Raji (cell line): ENCODE results near the gene MYBPH.

ENCODE experiments used
- POLR2A ChIP-seq: IDR thresholded peaks from 2 replicates; pipeline ENCODE4 v1.6.1; 2011; ENCODE audit warnings: low read depth, low read length, control low read depth; ENCODE audit not compliant: insufficient read depth

The MYBPH gene, protein sequence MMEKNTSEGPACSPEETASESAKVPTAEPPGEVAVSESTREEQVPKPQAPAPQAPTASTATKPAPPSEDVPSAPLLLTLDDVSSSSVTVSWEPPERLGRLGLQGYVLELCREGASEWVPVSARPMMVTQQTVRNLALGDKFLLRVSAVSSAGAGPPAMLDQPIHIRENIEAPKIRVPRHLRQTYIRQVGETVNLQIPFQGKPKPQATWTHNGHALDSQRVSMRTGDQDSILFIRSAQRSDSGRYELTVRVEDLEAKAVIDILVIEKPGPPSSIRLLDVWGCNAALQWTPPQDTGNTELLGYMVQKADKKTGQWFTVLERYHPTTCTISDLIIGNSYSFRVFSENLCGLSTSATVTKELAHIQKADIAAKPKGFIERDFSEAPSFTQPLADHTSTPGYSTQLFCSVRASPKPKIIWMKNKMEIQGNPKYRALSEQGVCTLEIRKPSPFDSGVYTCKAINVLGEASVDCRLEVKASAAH

DNA sequence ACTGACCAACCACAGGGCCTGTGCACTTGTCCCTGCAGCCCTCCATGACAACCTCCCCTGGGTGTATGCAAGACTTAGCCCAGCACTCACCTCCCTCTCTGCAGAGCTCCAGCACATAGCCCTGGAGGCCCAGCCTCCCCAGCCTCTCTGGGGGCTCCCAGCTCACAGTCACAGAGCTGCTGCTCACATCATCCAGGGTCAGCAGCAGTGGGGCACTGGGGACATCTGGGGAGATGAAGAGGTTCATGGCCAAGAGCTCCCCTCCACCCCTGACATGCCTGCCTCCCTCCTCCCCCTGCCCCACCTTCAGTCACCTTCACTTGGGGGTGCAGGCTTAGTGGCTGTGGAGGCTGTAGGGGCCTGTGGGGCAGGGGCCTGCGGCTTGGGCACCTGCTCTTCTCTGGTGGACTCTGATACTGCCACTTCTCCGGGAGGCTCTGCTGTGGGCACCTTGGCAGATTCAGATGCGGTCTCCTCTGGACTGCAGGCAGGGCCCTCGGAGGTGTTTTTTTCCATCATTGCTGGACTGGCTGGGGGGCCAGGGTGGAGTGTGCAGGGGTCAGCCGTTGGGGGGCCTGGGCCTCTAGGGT, at the start of gene MYBPH:
MYBPH (minus strand) TSS at position 590 of the 590 bp plus-strand sequence; CDS start at position 519, 71 bp downstream.
- no peak for TF ChIP-seq POLR2A

DNA sequence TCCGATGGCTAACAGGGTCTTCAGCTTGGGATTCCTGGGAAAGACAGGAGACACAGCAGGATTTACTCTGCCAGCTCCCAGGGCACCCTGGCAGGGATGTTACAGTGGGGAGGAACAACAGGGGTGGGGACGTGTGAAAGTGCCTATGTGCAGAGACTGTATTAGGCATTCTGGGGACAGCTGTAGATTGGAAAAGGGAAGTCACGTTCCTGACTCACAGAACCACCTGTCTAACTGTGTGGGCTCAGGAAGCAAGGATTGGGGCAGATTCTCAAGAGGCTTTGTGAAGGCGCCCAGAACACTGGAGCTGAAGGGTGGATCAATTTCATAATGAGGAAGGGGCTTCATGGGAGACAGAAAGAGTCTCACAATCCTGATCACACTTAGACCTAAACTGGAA, 49.4 kb upstream of the MYBPH start:
- TF ChIP-seq POLR2A, result no peak

GRCh38 chr1:203223012-203223775, 47.6 kb upstream of the MYBPH start:
- no peak for TF ChIP-seq POLR2A

GRCh38 chr1:203219934-203220333, 44.3 kb upstream of the MYBPH start:
- TF ChIP-seq POLR2A, result no peak

DNA sequence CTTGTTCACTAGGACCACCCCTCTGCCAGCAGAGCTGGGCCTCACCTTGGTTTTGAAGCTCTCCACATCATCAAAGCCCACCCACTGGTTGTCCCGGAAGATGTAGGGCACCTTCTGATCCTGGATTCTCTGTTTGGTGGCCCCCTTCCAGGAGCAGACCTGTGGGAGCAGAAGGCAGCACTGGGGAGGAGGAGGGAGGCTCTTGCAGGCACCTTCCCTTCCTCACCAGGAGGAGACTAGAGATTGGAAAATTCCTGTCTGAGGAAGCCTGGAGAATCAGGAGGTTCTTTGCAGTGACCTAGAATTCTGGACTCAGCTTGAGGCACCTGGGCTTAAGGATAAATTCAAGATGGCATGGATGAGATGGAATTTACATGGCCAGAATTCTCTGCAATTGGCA, 43.5 kb upstream of the MYBPH start:
- TF ChIP-seq POLR2A, result no peak

- TF ChIP-seq POLR2A, result no peak
Measured at GRCh38 chr1:203217668-203218067, 42.0 kb upstream of the MYBPH start.

DNA sequence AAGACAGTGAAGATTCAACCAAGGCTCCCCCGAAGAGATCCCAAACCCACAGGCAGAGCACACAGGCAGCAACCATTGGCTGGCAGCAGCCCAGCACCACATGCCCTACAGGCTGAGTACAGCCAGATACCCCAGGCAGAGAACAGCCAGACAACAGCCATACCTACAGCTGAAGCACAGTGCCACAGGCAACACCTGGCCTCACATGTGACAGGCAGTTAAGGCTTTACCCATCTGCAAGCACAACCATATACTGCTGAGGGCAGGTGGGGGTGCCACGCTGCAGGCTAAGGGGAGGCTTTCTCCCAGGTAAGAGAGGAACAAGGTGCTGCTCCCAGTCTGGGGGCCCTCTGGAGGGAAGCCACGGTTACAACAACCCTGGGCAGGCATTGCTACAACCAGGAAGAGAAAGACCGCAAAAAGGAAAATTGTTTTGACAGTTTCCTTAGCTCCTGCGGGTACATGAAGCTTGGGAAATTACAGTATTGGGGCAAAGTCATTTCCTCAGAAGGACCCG, 41.6 kb upstream of the MYBPH start:
- TF ChIP-seq POLR2A, result no peak

DNA sequence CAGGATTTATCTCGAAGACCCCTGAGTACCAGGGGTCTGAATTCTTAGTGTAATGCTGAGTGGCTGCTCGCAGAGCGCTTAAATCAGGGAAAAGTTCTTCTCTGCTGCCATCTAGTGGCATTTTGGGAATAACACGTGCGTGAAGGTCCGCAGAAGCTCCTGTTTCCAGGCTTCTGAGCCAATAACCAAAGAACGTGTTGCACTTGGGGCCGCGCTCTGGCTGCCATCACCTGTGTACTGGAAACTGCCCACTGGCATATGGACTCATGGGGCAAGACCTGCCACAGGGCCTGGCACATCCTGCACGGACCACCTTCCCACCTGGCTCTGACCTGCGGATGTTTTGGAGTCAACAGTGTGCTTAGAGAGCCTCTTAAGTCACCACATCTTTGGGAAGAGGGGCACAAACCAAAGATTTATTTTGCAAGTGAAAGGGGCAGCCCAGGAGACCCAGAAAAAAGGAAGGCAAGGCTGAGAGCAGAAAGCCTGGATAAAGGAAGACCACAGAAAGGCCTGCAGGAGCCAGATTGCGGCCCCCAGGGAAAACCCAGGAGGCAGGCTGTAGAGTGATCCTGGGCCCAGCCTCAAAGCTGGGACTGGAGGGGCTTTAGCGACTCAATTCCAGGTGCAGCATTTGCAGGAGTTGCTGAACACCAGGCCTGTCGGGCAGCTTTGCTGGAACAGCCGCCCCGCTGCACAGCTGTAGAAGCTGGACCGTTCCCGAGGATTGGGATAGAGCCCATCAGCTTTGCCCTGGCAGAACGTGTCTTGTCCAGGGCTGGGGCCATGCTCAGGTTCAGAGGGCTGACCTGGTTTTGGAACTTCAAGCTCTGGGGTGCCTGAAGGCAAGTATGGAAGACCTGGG, 40.9 kb upstream of the MYBPH start:
- no peak for TF ChIP-seq POLR2A

GRCh38 chr1:203215573-203215972, 39.9 kb upstream of the MYBPH start:
- TF ChIP-seq POLR2A, result no peak

GRCh38 chr1:203214871-203215270, 39.2 kb upstream of the MYBPH start:
- no peak for TF ChIP-seq POLR2A

- no peak for TF ChIP-seq POLR2A
Measured at GRCh38 chr1:203213126-203213525, 37.5 kb upstream of the MYBPH start.

GRCh38 chr1:203211812-203212211, 36.2 kb upstream of the MYBPH start:
- TF ChIP-seq POLR2A, result no peak

GRCh38 chr1:203210988-203211387, 35.4 kb upstream of the MYBPH start:
- no peak for TF ChIP-seq POLR2A

GRCh38 chr1:203210350-203210749, 34.7 kb upstream of the MYBPH start:
- TF ChIP-seq POLR2A, result no peak

- no peak for TF ChIP-seq POLR2A
Measured at GRCh38 chr1:203208181-203208580, 32.6 kb upstream of the MYBPH start.

GRCh38 chr1:203207751-203208150, 32.1 kb upstream of the MYBPH start:
- no peak for TF ChIP-seq POLR2A
